Large intestine (tissue), 3 donors: ENCODE data around the gene TANGO6. TPM values are rescaled to one million over a fixed set of nuclear protein-coding genes. Genes with fewer than 3 reads are reported as not detected.
"Not testable (repeated sequence)": the region's sequence is repeated elsewhere in the genome, so short reads cannot be mapped to it uniquely, and the experiment has no call there.

Source experiments
- DNase-seq, 2 donors: peaks; one replicate each; pipeline versions ENCODE4 v3.0.0 to v3.0.0-alpha.2; 2013
- H3K27ac ChIP-seq: one replicate; pipeline ENCODE4 v1.5.1; 2013; ENCODE audit warnings: low read length
- H3K27me3 ChIP-seq: 2 replicates; pipeline ENCODE4 v1.6.1; 2013; ENCODE audit warnings: low read length; ENCODE audit not compliant: control insufficient read depth, insufficient read depth
- H3K36me3 ChIP-seq: 2 replicates; pipeline ENCODE4 v1.6.1; 2013; ENCODE audit warnings: low read length; ENCODE audit not compliant: control insufficient read depth, insufficient read depth
- H3K4me1 ChIP-seq: one replicate; pipeline ENCODE4 v1.6.1; 2013; ENCODE audit warnings: low read length; ENCODE audit not compliant: control insufficient read depth, insufficient read depth
- H3K4me3 ChIP-seq: one replicate; pipeline ENCODE4 v1.5.1; 2013; ENCODE audit warnings: low read length
- H3K9me3 ChIP-seq: one replicate; pipeline ENCODE4 v1.6.1; 2013; ENCODE audit warnings: mild to moderate bottlenecking, low read depth, low read length, moderate library complexity; ENCODE audit not compliant: control insufficient read depth
- WGBS: methylation state at CpG from one replicate; pipeline ENCODE4 v1.1.5; 2013; ENCODE audit warnings: low lambda C conversion rate; ENCODE audit not compliant: insufficient coverage; 5-methylcytosine and 5-hydroxymethylcytosine counted together
- polyA plus RNA-seq: library from polyadenylated mRNA; unstranded; fragments of 120-200 nt; gene quantifications from one replicate; pipeline ENCODE4 v1.2.1, GENCODE V29; 2013

Gene TANGO6
- polyA plus RNA-seq, 1 donor = 4.5 TPM

DNA sequence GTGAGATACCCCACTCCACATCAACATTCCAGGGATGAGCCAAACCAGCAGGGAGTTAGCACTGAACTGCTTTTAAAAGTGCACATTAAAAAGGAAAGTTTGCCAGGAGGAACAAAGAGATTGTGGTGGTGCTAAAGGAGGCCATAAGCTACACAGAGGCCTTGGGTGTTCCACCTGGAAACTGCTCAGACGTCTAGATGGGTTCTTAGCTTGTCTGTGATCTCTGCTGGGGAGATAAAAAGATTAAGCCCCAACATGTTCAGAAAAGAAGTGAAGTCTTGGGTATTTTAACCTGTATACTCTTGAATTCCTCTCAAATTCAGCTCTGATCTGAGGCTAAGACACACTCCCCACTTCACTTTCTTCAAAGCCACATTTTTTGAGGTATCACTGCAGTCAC is 272.5 kb downstream of the TANGO6 start:
- Histone ChIP-seq H3K4me3 (no peak overlapping the region), H3K27ac (no peak overlapping the region), H3K9me3 (no peaks in the 10 kb centered on the region), H3K27me3 (no peaks in the 10 kb centered on the region), H3K36me3 (peaks cover 61% of the 10 kb centered on the region), H3K4me1 (no peaks in the 10 kb centered on the region)
- no peak for DNase-seq
- no CpG with 5 or more reads among the region's 1 CpG for WGBS

- Histone ChIP-seq H3K27me3 (no peaks in the 10 kb centered on the region), H3K9me3 (no peaks in the 10 kb centered on the region), H3K4me3 (no peak overlapping the region), H3K27ac (no peak overlapping the region), H3K4me1 (no peaks in the 10 kb centered on the region), H3K36me3 (peaks cover 64% of the 10 kb centered on the region)
- DNase-seq = no peak
- no CpG with 5 or more reads among the region's 7 CpGs for WGBS
Observed at GRCh38 chr16:69116256-69116875, 273.0 kb downstream of the TANGO6 start.

DNA sequence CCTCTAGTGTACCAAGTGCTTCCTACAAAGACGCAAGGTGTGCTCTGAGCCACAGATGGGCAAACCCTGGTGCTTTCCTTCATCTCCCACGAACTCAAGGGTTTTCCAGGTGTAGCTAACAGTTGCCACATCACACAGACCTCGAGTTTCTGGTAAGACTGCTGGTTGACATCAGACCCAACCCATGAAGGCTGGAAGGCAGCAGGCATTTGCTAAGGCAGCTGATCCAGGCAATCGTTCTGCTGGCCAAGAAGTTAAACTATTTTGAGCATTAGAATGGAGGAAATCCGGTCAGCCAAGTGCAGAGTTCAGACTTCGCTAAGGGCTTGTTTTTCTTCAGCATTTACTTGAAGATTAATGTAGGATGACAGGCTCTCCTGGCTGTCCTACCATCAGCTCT is 273.6 kb downstream of the TANGO6 start:
- Histone ChIP-seq H3K27ac (no peak overlapping the region), H3K9me3 (no peaks in the 10 kb centered on the region), H3K4me3 (no peak overlapping the region), H3K4me1 (no peaks in the 10 kb centered on the region), H3K27me3 (no peaks in the 10 kb centered on the region), H3K36me3 (peaks cover 64% of the 10 kb centered on the region)
- 100% methylated on average over 1 of the region's 6 CpGs for WGBS
- DNase-seq = no peak

- Histone ChIP-seq H3K9me3 (no peaks in the 10 kb centered on the region), H3K36me3 (peaks cover 64% of the 10 kb centered on the region), H3K4me3 (no peak overlapping the region), H3K4me1 (no peaks in the 10 kb centered on the region), H3K27me3 (no peaks in the 10 kb centered on the region), H3K27ac (no peak overlapping the region)
- no peak for DNase-seq
- no CpG with 5 or more reads among the region's 2 CpGs for WGBS
Observed at GRCh38 chr16:69118468-69118867, 275.1 kb downstream of the TANGO6 start.

GRCh38 chr16:69118994-69119393 is 275.7 kb downstream of the TANGO6 start:
- no peak for DNase-seq
- H3K4me1 ChIP-seq = no peaks in the 10 kb centered on the region
- H3K4me3 ChIP-seq = no peak overlapping the region
- no peaks in the 10 kb centered on the region for H3K27me3 ChIP-seq
- WGBS = no CpG with 5 or more reads among the region's 2 CpGs
- H3K27ac ChIP-seq = no peak overlapping the region
- H3K9me3 ChIP-seq = no peaks in the 10 kb centered on the region
- peaks cover 62% of the 10 kb centered on the region for H3K36me3 ChIP-seq

GRCh38 chr16:69119536-69119935 is 276.2 kb downstream of the TANGO6 start:
- no CpG with 5 or more reads among the region's 2 CpGs for WGBS
- no peaks in the 10 kb centered on the region for H3K27me3 ChIP-seq
- no peak overlapping the region for H3K4me3 ChIP-seq
- no peak overlapping the region for H3K27ac ChIP-seq
- DNase-seq = no peak
- H3K4me1 ChIP-seq = no peaks in the 10 kb centered on the region
- H3K9me3 ChIP-seq = no peaks in the 10 kb centered on the region
- peaks cover 57% of the 10 kb centered on the region for H3K36me3 ChIP-seq

- no peak overlapping the region for H3K4me3 ChIP-seq
- peaks cover 50% of the 10 kb centered on the region for H3K36me3 ChIP-seq
- H3K27me3 ChIP-seq = no peaks in the 10 kb centered on the region
- H3K9me3 ChIP-seq = no peaks in the 10 kb centered on the region
- WGBS = no CpG with 5 or more reads among the region's 19 CpGs
- no peak overlapping the region for H3K27ac ChIP-seq
- no peaks in the 10 kb centered on the region for H3K4me1 ChIP-seq
- DNase-seq = no peak
Observed at GRCh38 chr16:69120096-69120664, 276.8 kb downstream of the TANGO6 start.

DNA sequence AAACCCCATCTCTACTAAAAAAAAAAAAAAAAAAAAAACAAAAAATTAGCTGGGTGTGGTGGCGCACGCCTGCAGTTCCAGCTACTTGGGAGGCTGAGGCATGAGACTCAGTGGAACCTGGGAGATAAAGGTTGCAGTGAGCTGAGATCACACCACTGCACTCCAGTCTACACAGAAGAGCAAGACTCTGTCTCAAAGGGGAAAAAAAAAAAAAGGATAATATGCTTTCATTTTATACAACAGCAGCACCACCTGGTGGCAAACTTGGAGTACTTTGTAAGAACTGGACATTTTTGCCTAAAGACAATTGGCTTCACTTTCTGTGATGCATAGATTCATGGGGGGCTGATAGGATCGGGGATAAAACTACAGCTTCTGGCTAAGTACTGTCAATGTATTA is 280.6 kb downstream of the TANGO6 start:
- Histone ChIP-seq H3K27ac (no peak overlapping the region), H3K9me3 (no peaks in the 10 kb centered on the region), H3K27me3 (no peaks in the 10 kb centered on the region), H3K36me3 (peaks cover 27% of the 10 kb centered on the region), H3K4me3 (no peak overlapping the region), H3K4me1 (no peaks in the 10 kb centered on the region)
- no CpG with 5 or more reads among the region's 3 CpGs for WGBS
- DNase-seq = peak; percentile 46 to 56

DNA sequence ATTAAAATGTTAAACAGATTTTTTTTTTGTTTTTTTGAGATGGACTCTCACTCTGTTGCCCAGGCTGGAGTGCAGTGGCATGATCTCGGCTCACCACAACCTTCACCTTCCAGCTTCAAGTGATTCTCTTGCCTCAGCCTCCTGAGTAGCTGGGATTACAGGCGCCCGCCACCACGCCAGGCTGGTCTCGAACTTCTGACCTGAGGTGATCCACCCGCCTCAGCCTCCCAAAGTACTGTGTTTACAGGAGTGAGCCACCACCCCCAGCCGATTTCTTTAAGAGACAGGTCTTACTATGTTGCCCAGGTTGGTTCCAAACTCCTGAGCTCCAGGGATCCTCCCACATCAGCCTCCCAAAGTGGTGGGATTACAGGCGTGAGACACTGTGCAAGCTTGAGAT is 281.1 kb downstream of the TANGO6 start:
- WGBS = no CpG with 5 or more reads among the region's 8 CpGs
- H3K36me3 ChIP-seq = peaks cover 22% of the 10 kb centered on the region

DNA sequence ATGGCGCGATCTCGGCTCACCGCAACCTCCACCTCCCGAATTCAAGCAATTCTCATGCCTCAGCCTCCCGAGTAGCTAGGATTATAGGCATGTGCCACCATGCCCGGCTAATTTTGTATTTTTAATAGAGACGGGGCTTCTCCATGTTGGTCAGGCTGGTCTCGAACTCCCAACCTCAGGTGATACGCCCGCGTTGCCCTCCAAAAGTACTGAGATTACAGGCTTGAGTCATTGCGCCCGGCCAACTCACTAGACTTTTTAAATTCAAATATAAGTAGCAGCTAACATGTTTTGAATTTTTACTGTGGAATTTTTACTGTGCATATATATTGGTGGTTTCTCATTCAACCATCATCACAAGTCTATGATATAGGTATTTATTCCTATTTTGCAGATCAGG is 281.6 kb downstream of the TANGO6 start:
- not testable (repeated sequence) for H3K27ac ChIP-seq, H3K4me3 ChIP-seq, H3K4me1 ChIP-seq, H3K27me3 ChIP-seq, H3K9me3 ChIP-seq, DNase-seq
- WGBS = 100% methylated on average over 2 of the region's 14 CpGs
- peaks cover 16% of the 10 kb centered on the region for H3K36me3 ChIP-seq

More for the DNA sequence above, 281.1 kb downstream of the TANGO6 start:
- H3K27ac ChIP-seq, H3K4me1 ChIP-seq, H3K27me3 ChIP-seq, H3K9me3 ChIP-seq, DNase-seq, H3K4me3 ChIP-seq: not testable (repeated sequence)

DNA sequence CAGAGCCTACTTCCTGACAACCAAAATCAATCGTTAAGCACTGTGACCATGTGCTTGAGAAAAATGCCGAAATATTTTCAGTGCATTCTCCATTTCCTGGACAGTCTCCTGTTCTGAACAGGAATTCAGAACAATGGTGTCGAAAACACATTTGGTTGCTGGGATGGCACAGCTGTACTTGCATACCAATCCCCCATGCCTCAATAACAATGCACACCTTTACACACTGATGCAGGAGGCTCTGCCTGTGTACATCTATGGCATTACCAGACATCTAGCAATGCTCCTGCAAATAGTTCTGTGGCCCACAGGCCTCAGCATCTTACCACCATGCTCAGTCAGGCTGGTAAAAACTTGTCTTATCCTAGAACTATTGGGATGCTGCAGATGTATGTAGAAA is 282.9 kb downstream of the TANGO6 start:
- 100% methylated on average over 1 of the region's 3 CpGs for WGBS
- Histone ChIP-seq H3K27me3 (no peaks in the 10 kb centered on the region), H3K4me3 (no peak overlapping the region), H3K4me1 (no peaks in the 10 kb centered on the region), H3K9me3 (no peaks in the 10 kb centered on the region), H3K27ac (no peak overlapping the region), H3K36me3 (peaks cover 4% of the 10 kb centered on the region)
- DNase-seq = no peak
